Stimulated activated naive B cell treated with anti-CD40 and anti-IgM and Interleukin-4, amounts not matched to agents 10 μg/mL and 1 μg/mL and 100 μg/mL, for 72 hours (primary cell): ENCODE data around the gene TRIM37.
A peak's percentile ranks its signal among the peaks of the same experiment; 100 is the strongest.

Experiments used
- ATAC-seq, 2 donors: fragments of 150-1000 bp; cut with Tn5 transposase; replicated peaks; 2 replicates each; pipeline ENCODE4 v1.10.0; 2021; ENCODE audit warnings: moderate library complexity in 1 of 2
- DNase-seq: peaks from one replicate; pipeline ENCODE4 v3.0.0; 2021
- H3K27ac Mint-ChIP-seq: one replicate; pipeline ENCODE4 v1.8.0; 2022; ENCODE audit warnings: mild to moderate bottlenecking, mixed read lengths
- H3K27me3 Mint-ChIP-seq, 2 donors: one replicate each; pipeline ENCODE4 v1.8.0; 2022; ENCODE audit warnings: mixed read lengths in 2 of 2
- H3K36me3 Mint-ChIP-seq, 2 donors: one replicate each; pipeline ENCODE4 v1.8.0; 2022; ENCODE audit warnings: mixed read lengths in 2 of 2, mild to moderate bottlenecking in 1 of 2
- H3K4me1 Mint-ChIP-seq, 2 donors: one replicate each; pipeline ENCODE4 v1.8.0; 2022; ENCODE audit warnings: mixed read lengths in 2 of 2, mild to moderate bottlenecking in 1 of 2
- H3K4me3 Mint-ChIP-seq, 2 donors: one replicate each; pipeline ENCODE4 v1.8.0; 2022; ENCODE audit warnings: mild to moderate bottlenecking in 2 of 2, mixed read lengths in 2 of 2, moderate library complexity in 1 of 2
- H3K9me3 Mint-ChIP-seq, 2 donors: one replicate each; pipeline ENCODE4 v1.8.0; 2022; ENCODE audit warnings: mixed read lengths in 2 of 2, mild to moderate bottlenecking in 1 of 2

Gene TRIM37, protein sequence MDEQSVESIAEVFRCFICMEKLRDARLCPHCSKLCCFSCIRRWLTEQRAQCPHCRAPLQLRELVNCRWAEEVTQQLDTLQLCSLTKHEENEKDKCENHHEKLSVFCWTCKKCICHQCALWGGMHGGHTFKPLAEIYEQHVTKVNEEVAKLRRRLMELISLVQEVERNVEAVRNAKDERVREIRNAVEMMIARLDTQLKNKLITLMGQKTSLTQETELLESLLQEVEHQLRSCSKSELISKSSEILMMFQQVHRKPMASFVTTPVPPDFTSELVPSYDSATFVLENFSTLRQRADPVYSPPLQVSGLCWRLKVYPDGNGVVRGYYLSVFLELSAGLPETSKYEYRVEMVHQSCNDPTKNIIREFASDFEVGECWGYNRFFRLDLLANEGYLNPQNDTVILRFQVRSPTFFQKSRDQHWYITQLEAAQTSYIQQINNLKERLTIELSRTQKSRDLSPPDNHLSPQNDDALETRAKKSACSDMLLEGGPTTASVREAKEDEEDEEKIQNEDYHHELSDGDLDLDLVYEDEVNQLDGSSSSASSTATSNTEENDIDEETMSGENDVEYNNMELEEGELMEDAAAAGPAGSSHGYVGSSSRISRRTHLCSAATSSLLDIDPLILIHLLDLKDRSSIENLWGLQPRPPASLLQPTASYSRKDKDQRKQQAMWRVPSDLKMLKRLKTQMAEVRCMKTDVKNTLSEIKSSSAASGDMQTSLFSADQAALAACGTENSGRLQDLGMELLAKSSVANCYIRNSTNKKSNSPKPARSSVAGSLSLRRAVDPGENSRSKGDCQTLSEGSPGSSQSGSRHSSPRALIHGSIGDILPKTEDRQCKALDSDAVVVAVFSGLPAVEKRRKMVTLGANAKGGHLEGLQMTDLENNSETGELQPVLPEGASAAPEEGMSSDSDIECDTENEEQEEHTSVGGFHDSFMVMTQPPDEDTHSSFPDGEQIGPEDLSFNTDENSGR

DNA sequence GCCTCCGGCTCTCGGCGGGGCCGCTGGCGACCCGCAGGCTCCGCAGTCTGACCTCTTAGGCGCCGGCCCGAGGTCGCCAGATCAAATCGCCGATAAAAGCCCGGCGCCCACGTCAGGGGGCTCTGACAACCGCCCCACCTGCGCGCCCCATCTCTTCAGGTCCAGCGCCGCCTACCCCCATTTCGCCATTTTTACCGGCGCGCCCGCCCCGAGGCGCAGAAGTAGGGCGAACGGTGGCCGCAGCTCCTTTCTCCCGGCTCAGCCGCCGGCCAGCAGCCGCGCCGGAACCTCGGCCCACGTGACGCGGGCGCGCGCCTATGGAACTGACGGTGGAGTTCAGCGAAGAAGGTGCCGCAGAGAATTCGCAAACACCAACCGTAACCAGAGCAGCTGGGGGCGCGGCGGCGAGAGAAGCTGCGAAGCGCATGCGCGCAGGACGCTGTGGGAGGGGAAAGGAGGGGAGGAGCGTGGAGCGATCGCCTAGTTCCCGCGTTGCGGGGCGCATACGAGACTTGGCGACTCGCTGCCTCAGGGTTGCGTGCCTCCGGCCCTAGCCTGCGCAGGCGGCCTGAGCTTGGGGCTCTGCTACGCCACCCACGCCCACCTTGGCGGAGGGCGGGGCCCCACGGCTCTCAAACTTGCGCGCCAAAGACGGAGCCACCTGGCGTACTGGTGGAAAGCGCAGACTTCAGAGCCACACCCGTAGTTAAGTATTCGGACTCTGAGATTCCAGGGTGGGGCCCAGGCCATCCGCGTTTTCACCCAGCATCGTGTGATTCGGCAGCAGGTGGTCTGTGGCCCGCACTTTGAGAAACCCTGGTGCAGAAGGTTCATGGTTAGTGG lies at the start of gene TRIM37:
Gene TRIM37 (minus strand): TSS at position 418 of the 843 bp plus-strand sequence. CDS start 419 bp downstream, outside the sequence.
- H3K27me3 Mint-ChIP-seq, result no peaks in the 10 kb centered on the region

GRCh38 chr17:59155439-59156177 lies 48.9 kb upstream of the TRIM37 start, which contains the start of gene PRR11:
Gene PRR11 (plus strand): TSS chr17:59155746. CDS start chr17:59169753, 14,007 bp downstream.
- H3K9me3 Mint-ChIP-seq, result no peaks in the 10 kb centered on the region
- no peaks in the 10 kb centered on the region for H3K27me3 Mint-ChIP-seq
- H3K4me1 Mint-ChIP-seq, result peaks cover 11 to 17% of the 10 kb centered on the region in 2 donors
- no peak within 1 kb of the TSS for H3K27ac Mint-ChIP-seq
- peaks cover 0 to 3% of the 10 kb centered on the region in 2 donors for H3K36me3 Mint-ChIP-seq
- H3K4me3 Mint-ChIP-seq, result no peak within 1 kb of the TSS
- ATAC-seq (peak; percentile 88 to 92), DNase-seq (no peak)

More for the DNA sequence above, at the start of gene TRIM37:
- H3K9me3 Mint-ChIP-seq, result no peaks in the 10 kb centered on the region
- H3K4me1 Mint-ChIP-seq, result peaks cover 6 to 25% of the 10 kb centered on the region in 2 donors
- DNase-seq, result peak; percentile 99
- peak; percentile 96 to 97 for ATAC-seq
- peaks cover 7 to 19% of the 10 kb centered on the region in 2 donors for H3K36me3 Mint-ChIP-seq
- H3K4me3 Mint-ChIP-seq, result peak within 1 kb of the TSS; percentile 96 to 100
- H3K27ac Mint-ChIP-seq, result peak within 1 kb of the TSS; percentile 96

- Mint-ChIP-seq H3K4me3 (no peak within 1 kb of the TSS), H3K36me3 (peaks cover 0 to 4% of the 10 kb centered on the region in 2 donors), H3K4me1 (peaks cover 11 to 17% of the 10 kb centered on the region in 2 donors), H3K27me3 (no peaks in the 10 kb centered on the region), H3K27ac (no peak within 1 kb of the TSS), H3K9me3 (no peaks in the 10 kb centered on the region)
- DNase-seq, result peak; percentile 98
- ATAC-seq, result peak; percentile 86 to 89
These were observed 48.2 kb upstream of the TRIM37 start, which contains the start of gene SKA2 for GRCh38 chr17:59154721-59155438. Gene SKA2 (minus strand): TSS chr17:59155186. CDS start chr17:59155163, 23 bp downstream.

DNA sequence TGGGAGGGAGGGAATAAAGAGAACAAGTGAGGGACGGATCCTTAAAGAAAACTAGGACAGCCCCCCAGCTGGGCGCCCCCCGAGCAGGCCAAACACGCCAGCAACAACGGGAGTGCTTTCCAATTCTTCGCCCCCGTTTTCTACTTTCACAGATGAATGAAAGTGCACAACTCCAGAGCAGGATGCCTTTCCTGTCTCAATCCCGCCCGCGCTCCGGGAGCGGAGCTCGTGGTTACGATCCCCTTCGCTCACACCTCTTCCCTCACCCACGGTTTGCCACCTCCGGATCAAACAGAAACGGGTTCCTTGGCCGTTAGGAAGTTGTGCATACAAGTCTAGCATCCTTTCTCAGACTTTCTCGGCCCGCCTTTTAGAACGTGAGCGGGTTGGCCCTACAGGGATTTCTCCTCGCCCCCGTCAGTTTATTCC lies 47.6 kb upstream of the TRIM37 start:
- no peaks in the 10 kb centered on the region for H3K9me3 Mint-ChIP-seq

GRCh38 chr17:59152925-59153324 lies 46.2 kb upstream of the TRIM37 start:
- Mint-ChIP-seq H3K9me3 (no peaks in the 10 kb centered on the region), H3K4me3 (peak overlapping the region in 1 of 2 donors; percentile 52), H3K36me3 (peaks cover 0 to 4% of the 10 kb centered on the region in 2 donors), H3K27ac (no peak overlapping the region), H3K27me3 (no peaks in the 10 kb centered on the region), H3K4me1 (peaks cover 11 to 17% of the 10 kb centered on the region in 2 donors)
- ATAC-seq, result no peak
- no peak for DNase-seq

More for the DNA sequence above, 47.6 kb upstream of the TRIM37 start:
- Mint-ChIP-seq H3K27me3 (no peaks in the 10 kb centered on the region), H3K4me1 (peaks cover 11 to 17% of the 10 kb centered on the region in 2 donors), H3K4me3 (no peak overlapping the region), H3K27ac (no peak overlapping the region), H3K36me3 (peaks cover 0 to 4% of the 10 kb centered on the region in 2 donors)
- DNase-seq (peak; percentile 18), ATAC-seq (no peak)

- no peak for DNase-seq
- no peak overlapping the region for H3K4me3 Mint-ChIP-seq
- H3K9me3 Mint-ChIP-seq, result no peaks in the 10 kb centered on the region
- peaks cover 11 to 17% of the 10 kb centered on the region in 2 donors for H3K4me1 Mint-ChIP-seq
- H3K27ac Mint-ChIP-seq, result no peak overlapping the region
- peaks cover 3 to 8% of the 10 kb centered on the region in 2 donors for H3K36me3 Mint-ChIP-seq
- ATAC-seq, result no peak
- H3K27me3 Mint-ChIP-seq, result no peaks in the 10 kb centered on the region
These were observed 44.9 kb upstream of the TRIM37 start for GRCh38 chr17:59151591-59151990.

GRCh38 chr17:59151006-59151405 lies 44.3 kb upstream of the TRIM37 start:
- Mint-ChIP-seq H3K9me3 (no peaks in the 10 kb centered on the region), H3K36me3 (peaks cover 3 to 8% of the 10 kb centered on the region in 2 donors), H3K27me3 (no peaks in the 10 kb centered on the region), H3K4me1 (peaks cover 11 to 17% of the 10 kb centered on the region in 2 donors), H3K4me3 (no peak overlapping the region), H3K27ac (no peak overlapping the region)
- DNase-seq (no peak), ATAC-seq (no peak)

DNA sequence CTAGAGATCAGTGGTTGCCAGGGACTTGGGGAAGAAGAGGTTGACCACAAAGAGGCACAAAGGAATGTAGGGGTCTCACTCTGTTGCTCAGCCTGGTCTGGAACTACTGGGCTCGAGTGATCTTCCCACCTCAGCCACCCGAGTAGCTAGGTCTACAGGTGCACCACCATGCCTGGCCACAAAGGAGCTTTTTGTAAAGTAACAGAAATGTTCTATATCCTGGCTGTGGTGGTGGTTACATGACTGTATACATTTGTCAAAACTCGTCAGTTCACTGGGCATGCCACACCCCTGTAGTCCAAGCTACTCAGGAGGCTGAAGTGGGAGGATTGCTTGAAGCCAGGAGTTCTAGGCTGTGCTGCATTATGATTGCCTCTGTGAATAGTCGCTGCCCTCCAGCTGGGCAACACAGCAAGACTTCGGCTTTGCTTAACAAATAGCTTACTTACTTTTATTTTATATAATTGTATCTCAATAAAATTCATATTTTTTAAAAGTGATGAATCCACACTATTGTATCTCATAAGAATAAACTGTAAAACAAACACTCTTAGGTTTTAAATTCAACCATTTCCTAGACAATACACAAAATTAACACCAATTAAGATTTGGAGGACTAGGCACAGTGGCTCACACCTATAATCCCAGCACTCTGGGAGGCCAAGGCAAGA lies 43.3 kb upstream of the TRIM37 start:
- Mint-ChIP-seq H3K36me3 (peaks cover 7 to 9% of the 10 kb centered on the region in 2 donors), H3K27me3 (no peaks in the 10 kb centered on the region), H3K4me1 (peaks cover 11 to 23% of the 10 kb centered on the region in 2 donors), H3K4me3 (no peak overlapping the region), H3K27ac (no peak overlapping the region), H3K9me3 (no peaks in the 10 kb centered on the region)
- DNase-seq (no peak), ATAC-seq (no peak)

DNA sequence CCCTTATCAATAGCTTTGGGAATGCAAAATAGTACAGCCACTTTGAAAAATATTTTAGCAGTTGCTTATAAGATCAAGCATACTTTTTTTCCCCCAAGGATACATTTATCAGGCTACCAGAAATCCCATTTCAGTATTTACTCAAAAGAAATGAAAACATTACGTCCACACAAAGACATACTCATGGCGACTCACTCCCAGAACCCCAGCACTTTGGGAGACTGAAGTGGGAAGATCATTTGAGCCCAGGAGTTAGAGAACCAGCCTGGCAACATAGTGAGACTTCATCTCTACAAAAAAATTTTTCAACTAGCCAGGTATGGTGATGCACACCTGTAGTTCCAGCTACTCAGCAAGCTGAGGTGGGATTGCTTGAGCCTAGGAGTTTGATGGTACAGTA lies 42.4 kb upstream of the TRIM37 start:
- DNase-seq, result no peak
- no peak for ATAC-seq
- Mint-ChIP-seq H3K36me3 (peaks cover 10 to 11% of the 10 kb centered on the region in 2 donors), H3K9me3 (no peaks in the 10 kb centered on the region), H3K4me3 (no peak overlapping the region), H3K4me1 (peaks cover 7 to 20% of the 10 kb centered on the region in 2 donors), H3K27me3 (no peaks in the 10 kb centered on the region), H3K27ac (no peak overlapping the region)

DNA sequence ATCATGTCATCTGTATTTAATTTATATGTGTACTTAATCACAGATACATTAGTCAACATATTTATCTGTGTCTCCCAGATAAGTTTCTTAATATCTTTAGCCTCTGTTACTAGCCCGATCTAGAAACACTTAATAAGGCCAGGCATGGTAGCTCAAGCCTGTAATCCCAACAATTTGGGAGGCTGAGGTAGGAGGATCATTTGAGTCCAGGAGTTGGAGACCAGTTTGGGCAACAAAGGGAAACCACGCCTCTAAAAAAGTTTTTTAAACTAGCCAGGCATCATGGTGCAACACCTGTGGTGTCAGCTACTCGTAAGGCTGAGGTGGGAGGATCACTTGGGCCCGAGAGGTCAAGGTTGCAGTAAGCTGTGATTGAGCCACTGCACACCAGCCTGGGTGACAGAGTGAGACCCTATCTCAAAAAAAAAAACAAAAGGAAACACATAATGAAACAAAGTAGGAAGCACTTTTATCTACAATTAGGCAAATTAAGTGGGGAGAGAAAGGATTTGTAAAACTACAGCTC lies 39.0 kb upstream of the TRIM37 start:
- H3K4me3 Mint-ChIP-seq, result no peak overlapping the region
- H3K27ac Mint-ChIP-seq, result no peak overlapping the region
- peaks cover 9 to 11% of the 10 kb centered on the region in 2 donors for H3K36me3 Mint-ChIP-seq
- no peaks in the 10 kb centered on the region for H3K9me3 Mint-ChIP-seq
- H3K4me1 Mint-ChIP-seq, result peaks cover 0 to 6% of the 10 kb centered on the region in 2 donors
- ATAC-seq (no peak), DNase-seq (no peak)
- H3K27me3 Mint-ChIP-seq, result no peaks in the 10 kb centered on the region

DNA sequence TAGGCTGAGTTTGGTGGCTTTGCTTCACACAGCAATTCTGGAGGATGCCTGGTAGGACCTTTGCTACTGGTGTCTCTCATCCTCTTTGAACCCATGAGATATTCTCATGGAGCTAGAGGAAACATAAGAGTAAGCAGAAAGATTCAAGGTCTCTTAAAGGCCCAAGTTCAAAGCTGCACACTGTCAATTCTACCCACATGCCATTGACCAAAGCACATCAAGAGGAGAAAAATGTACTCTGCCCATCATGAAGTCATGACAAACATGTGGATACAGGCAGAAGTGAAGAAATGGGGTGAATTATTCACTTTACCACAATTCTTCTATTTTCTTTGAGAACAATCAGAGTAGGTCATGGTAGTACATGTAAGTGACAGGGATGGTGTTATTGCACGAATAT lies 35.2 kb upstream of the TRIM37 start:
- ATAC-seq (no peak), DNase-seq (no peak)
- no peaks in the 10 kb centered on the region for H3K27me3 Mint-ChIP-seq
- H3K4me1 Mint-ChIP-seq, result peaks cover 0 to 6% of the 10 kb centered on the region in 2 donors
- no peaks in the 10 kb centered on the region for H3K9me3 Mint-ChIP-seq
- H3K4me3 Mint-ChIP-seq, result no peak overlapping the region
- H3K36me3 Mint-ChIP-seq, result peaks cover 6 to 8% of the 10 kb centered on the region in 2 donors
- H3K27ac Mint-ChIP-seq, result no peak overlapping the region

GRCh38 chr17:59139939-59140338 lies 33.3 kb upstream of the TRIM37 start:
- Mint-ChIP-seq H3K9me3 (no peaks in the 10 kb centered on the region), H3K27me3 (no peaks in the 10 kb centered on the region), H3K36me3 (peaks cover 3 to 4% of the 10 kb centered on the region in 2 donors), H3K4me3 (no peak overlapping the region), H3K27ac (no peak overlapping the region), H3K4me1 (no peaks in the 10 kb centered on the region)
- ATAC-seq, result no peak
- no peak for DNase-seq
